WTC11 (cell line): Measurements from ENCODE around the gene ZDBF2. TPM values are rescaled to one million over a fixed set of nuclear protein-coding genes. Genes with fewer than 3 reads are reported as not detected.

Source experiments
- ATAC-seq: fragments of 200-7000 bp; cut with Tn5 transposase; 2 replicates; pipeline ENCODE4 v1.10.0; 2021; ENCODE audit warnings: mild to moderate bottlenecking, moderate library complexity
- CTCF ChIA-PET: fragments of 300-600 bp; sonication (Branson Sonifier 250); formaldehyde crosslinking; loops from one replicate; lab custom pipeline; 2021; ENCODE audit warnings: antibody characterized with exemption; lab: Charles Lee
- POLR2A ChIA-PET: fragments of 350-600 bp; sonication (Branson Sonifier 250); formaldehyde crosslinking; loops from one replicate; lab custom pipeline; 2021; ENCODE audit warnings: antibody characterized with exemption; lab: Charles Lee
- DNase-seq: peaks from one replicate; pipeline ENCODE4 v3.0.0; 2021; ENCODE audit warnings: low spot score
- H3K27ac Mint-ChIP-seq: 2 replicates; pipeline ENCODE4 v1.8.0; 2021; ENCODE audit warnings: mixed read lengths
- H3K27me3 Mint-ChIP-seq: 2 replicates; pipeline ENCODE4 v1.8.0; 2021; ENCODE audit warnings: low read depth, mild to moderate bottlenecking, moderate library complexity, mixed read lengths
- H3K36me3 Mint-ChIP-seq: 2 replicates; pipeline ENCODE4 v1.8.0; 2021; ENCODE audit warnings: mixed read lengths
- H3K4me1 Mint-ChIP-seq: 2 replicates; pipeline ENCODE4 v1.8.0; 2022; ENCODE audit warnings: mixed read lengths
- H3K4me3 Mint-ChIP-seq: 2 replicates; pipeline ENCODE4 v1.8.0; 2021; ENCODE audit warnings: mild to moderate bottlenecking, moderate library complexity, mixed read lengths
- H3K9me3 Mint-ChIP-seq: 2 replicates; pipeline ENCODE4 v1.8.0; 2021; ENCODE audit warnings: mixed read lengths
- AFF4 ChIP-seq: sonication (generic); formaldehyde crosslinking; IDR thresholded peaks from 2 replicates; pipeline ENCODE4 v1.8.1; 2023; ENCODE audit warnings: mild to moderate bottlenecking, missing genetic modification reagents, borderline replicate concordance
- ATF1 ChIP-seq: sonication (generic); formaldehyde crosslinking; IDR thresholded peaks from 2 replicates; pipeline ENCODE4 v1.8.1; 2023; ENCODE audit warnings: mild to moderate bottlenecking, moderate library complexity, missing genetic modification reagents
- GTF2I ChIP-seq: fragments of 250-450 bp; sonication (Bioruptor Pico); conservative IDR thresholded peaks from 2 replicates; pipeline ENCODE4 v1.4.0; 2021; ENCODE audit warnings: mild to moderate bottlenecking
- JAZF1 ChIP-seq: fragments of 250-450 bp; sonication (Bioruptor Pico); IDR thresholded peaks from 2 replicates; pipeline ENCODE4 v1.9.0; 2021; ENCODE audit warnings: moderate library complexity, mild to moderate bottlenecking, inconsistent platforms
- JUN ChIP-seq: sonication (generic); formaldehyde crosslinking; IDR thresholded peaks from 2 replicates; pipeline ENCODE4 v1.8.0; 2023; ENCODE audit warnings: mild to moderate bottlenecking, missing genetic modification reagents
- KAT7 ChIP-seq: sonication (generic); formaldehyde crosslinking; IDR thresholded peaks from 2 replicates; pipeline ENCODE4 v1.8.1; 2023; ENCODE audit warnings: missing genetic modification reagents, mild to moderate bottlenecking, borderline replicate concordance
- NR3C1 ChIP-seq: sonication (generic); formaldehyde crosslinking; conservative IDR thresholded peaks from 2 replicates; pipeline ENCODE4 v1.8.1; 2023; ENCODE audit warnings: low read depth, mild to moderate bottlenecking, missing genetic modification reagents
- OVOL2 ChIP-seq: fragments of 250-450 bp; sonication (Bioruptor Pico); IDR thresholded peaks from 2 replicates; pipeline ENCODE4 v1.9.0; 2021; ENCODE audit warnings: mild to moderate bottlenecking, borderline replicate concordance
- SP1 ChIP-seq: sonication (generic); formaldehyde crosslinking; conservative IDR thresholded peaks from 2 replicates; pipeline ENCODE4 v1.8.1; 2022; ENCODE audit warnings: missing genetic modification reagents
- ZNF138 ChIP-seq: sonication (generic); formaldehyde crosslinking; conservative IDR thresholded peaks from 2 replicates; pipeline ENCODE4 v1.8.1; 2022; ENCODE audit warnings: mild to moderate bottlenecking, moderate library complexity, missing genetic modification reagents
- ZNF232 ChIP-seq: sonication (generic); formaldehyde crosslinking; IDR thresholded peaks from 2 replicates; pipeline ENCODE4 v1.8.0; 2022; ENCODE audit warnings: mild to moderate bottlenecking, missing genetic modification reagents
- ZNF396 ChIP-seq: fragments of 250-450 bp; sonication (Bioruptor Pico); IDR thresholded peaks from 2 replicates; pipeline ENCODE4 v1.8.0; 2021; ENCODE audit warnings: mild to moderate bottlenecking, moderate library complexity, borderline replicate concordance
- ZNF416 ChIP-seq: fragments of 250-450 bp; sonication (Bioruptor Pico); IDR thresholded peaks from 2 replicates; pipeline ENCODE4 v1.9.0; 2021; ENCODE audit warnings: mild to moderate bottlenecking, inconsistent platforms
- total RNA-seq: library from RNA; stranded (reverse); gene quantifications from 3 replicates; pipeline ENCODE4 v1.2.3, GENCODE V29; 2021
- TF ChIP-seq, protein P1 (sequence below): fragments of 250-450 bp; sonication (Bioruptor Pico); conservative IDR thresholded peaks from 2 replicates; pipeline ENCODE4 v1.9.0; 2021; ENCODE audit warnings: mild to moderate bottlenecking
- TF ChIP-seq, protein P2 (sequence below): sonication (generic); formaldehyde crosslinking; IDR thresholded peaks from 2 replicates; pipeline ENCODE4 v1.8.1; 2023; ENCODE audit warnings: mild to moderate bottlenecking, missing genetic modification reagents
- TF ChIP-seq, protein P3 (sequence below): sonication (generic); formaldehyde crosslinking; IDR thresholded peaks from 2 replicates; pipeline ENCODE4 v1.8.0; 2022; ENCODE audit warnings: missing genetic modification reagents

Gene ZDBF2
- total RNA-seq, 1 experiment from 2014 or later, result 16.0 TPM

GRCh38 chr2:206311026-206311425, 36.6 kb downstream of the ZDBF2 start (continued):
- no peak for TF ChIP-seq AFF4 (CRISPR knock-in tag)
- TF ChIP-seq ZNF396, result no peak
- no peak for TF ChIP-seq ZNF416 (CRISPR knock-in tag)
- TF ChIP-seq JAZF1, result no peak

- Mint-ChIP-seq H3K27ac (no peak overlapping the region), H3K27me3 (no peaks in the 10 kb centered on the region), H3K36me3 (peaks cover 19% of the 10 kb centered on the region), H3K9me3 (peaks cover 17% of the 10 kb centered on the region), H3K4me3 (no peak overlapping the region), H3K4me1 (no peaks in the 10 kb centered on the region)
- ChIA-PET CTCF (no interaction called here), POLR2A (no interaction called here)
- ATAC-seq (no peak), DNase-seq (no peak)
- no peak for TF ChIP-seq JUN
- TF ChIP-seq GTF2I (CRISPR knock-in tag), result no peak
- TF ChIP-seq SP1 (CRISPR knock-in tag), result no peak
- TF ChIP-seq NR3C1 (CRISPR knock-in tag), result no peak
- no peak for TF ChIP-seq OVOL2 (CRISPR knock-in tag)
- no peak for TF ChIP-seq ZNF138
- no peak for TF ChIP-seq ZNF232 (CRISPR knock-in tag)
- TF ChIP-seq, protein P1, sequence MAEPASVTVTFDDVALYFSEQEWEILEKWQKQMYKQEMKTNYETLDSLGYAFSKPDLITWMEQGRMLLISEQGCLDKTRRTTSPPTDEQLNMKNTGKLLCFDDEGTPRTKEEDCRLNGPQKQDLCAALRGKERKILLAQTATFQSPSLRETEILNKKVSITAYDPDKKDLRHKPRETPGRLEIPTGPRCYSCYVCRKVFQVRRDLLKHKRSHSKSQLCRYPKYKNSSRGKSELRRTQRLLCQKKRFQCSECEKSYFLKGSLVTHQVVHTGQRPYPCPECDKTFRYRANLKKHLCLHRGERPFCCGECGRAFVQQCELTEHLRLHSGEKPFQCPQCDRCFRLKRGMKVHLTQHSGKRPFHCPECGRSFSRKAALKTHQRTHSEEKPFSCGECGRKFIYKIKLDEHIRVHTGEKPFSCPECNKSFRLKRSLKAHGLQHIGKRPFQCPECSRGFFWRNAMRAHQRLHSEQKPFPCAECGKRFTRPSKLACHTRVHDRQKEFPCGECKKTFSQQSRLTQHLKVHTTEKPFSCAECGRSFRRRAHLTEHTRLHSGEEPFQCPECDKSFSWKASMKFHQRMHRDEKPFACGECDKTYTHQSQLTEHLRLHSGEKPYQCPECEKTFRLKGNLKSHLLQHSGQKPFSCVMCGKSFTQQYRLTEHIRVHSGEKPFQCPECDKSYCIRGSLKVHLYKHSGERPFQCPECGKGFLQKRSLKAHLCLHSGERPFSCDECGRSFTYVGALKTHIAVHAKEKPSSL (CRISPR knock-in tag), result no peak
- TF ChIP-seq KAT7 (CRISPR knock-in tag), result no peak
- TF ChIP-seq, protein P2, sequence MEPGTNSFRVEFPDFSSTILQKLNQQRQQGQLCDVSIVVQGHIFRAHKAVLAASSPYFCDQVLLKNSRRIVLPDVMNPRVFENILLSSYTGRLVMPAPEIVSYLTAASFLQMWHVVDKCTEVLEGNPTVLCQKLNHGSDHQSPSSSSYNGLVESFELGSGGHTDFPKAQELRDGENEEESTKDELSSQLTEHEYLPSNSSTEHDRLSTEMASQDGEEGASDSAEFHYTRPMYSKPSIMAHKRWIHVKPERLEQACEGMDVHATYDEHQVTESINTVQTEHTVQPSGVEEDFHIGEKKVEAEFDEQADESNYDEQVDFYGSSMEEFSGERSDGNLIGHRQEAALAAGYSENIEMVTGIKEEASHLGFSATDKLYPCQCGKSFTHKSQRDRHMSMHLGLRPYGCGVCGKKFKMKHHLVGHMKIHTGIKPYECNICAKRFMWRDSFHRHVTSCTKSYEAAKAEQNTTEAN (CRISPR knock-in tag), result no peak
- TF ChIP-seq ATF1, result no peak
- TF ChIP-seq, protein P3, sequence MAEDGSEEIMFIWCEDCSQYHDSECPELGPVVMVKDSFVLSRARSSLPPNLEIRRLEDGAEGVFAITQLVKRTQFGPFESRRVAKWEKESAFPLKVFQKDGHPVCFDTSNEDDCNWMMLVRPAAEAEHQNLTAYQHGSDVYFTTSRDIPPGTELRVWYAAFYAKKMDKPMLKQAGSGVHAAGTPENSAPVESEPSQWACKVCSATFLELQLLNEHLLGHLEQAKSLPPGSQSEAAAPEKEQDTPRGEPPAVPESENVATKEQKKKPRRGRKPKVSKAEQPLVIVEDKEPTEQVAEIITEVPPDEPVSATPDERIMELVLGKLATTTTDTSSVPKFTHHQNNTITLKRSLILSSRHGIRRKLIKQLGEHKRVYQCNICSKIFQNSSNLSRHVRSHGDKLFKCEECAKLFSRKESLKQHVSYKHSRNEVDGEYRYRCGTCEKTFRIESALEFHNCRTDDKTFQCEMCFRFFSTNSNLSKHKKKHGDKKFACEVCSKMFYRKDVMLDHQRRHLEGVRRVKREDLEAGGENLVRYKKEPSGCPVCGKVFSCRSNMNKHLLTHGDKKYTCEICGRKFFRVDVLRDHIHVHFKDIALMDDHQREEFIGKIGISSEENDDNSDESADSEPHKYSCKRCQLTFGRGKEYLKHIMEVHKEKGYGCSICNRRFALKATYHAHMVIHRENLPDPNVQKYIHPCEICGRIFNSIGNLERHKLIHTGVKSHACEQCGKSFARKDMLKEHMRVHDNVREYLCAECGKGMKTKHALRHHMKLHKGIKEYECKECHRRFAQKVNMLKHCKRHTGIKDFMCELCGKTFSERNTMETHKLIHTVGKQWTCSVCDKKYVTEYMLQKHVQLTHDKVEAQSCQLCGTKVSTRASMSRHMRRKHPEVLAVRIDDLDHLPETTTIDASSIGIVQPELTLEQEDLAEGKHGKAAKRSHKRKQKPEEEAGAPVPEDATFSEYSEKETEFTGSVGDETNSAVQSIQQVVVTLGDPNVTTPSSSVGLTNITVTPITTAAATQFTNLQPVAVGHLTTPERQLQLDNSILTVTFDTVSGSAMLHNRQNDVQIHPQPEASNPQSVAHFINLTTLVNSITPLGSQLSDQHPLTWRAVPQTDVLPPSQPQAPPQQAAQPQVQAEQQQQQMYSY (CRISPR knock-in tag), result no peak
Measured at GRCh38 chr2:206316141-206316540, 41.7 kb downstream of the ZDBF2 start.
